HCT116 (cell line): Measurements from ENCODE around the gene RADIL.

Experiments used
- CEBPB ChIP-seq: IDR thresholded peaks from 2 replicates; pipeline ENCODE4 v1.6.1; 2012; ENCODE audit warnings: low read depth
- EZH2 ChIP-seq: fragments of 200-600 bp; sonication (generic); IDR thresholded peaks from 2 replicates; pipeline ENCODE4 v1.6.1; 2017; ENCODE audit warnings: antibody characterized with exemption, mixed run types
- JUND ChIP-seq: IDR thresholded peaks from 2 replicates; pipeline ENCODE4 v1.6.1; 2012
- POLR2A ChIP-seq: IDR thresholded peaks from 2 replicates; pipeline ENCODE4 v1.7.0; 2011; ENCODE audit warnings: borderline replicate concordance; ENCODE audit not compliant: insufficient read depth, insufficient read length; ENCODE audit errors: extremely low read depth
- POLR2AphosphoS5 ChIP-seq: IDR thresholded peaks from 2 replicates; pipeline ENCODE4 v1.6.1; 2011; ENCODE audit warnings: mild to moderate bottlenecking, low read depth, low read length, moderate library complexity
- TCF7L2 ChIP-seq: IDR thresholded peaks from 2 replicates; pipeline ENCODE4 v1.7.0; 2011; ENCODE audit warnings: borderline replicate concordance, inconsistent platforms; ENCODE audit not compliant: insufficient read depth, insufficient read length; ENCODE audit errors: extremely low read depth
- TF ChIP-seq, protein P1 (sequence below), 3 experiments: fragments of 200-600 bp in 1 of 3; sonication (generic) in 1 of 3; IDR thresholded peaks in 2 of 3; conservative IDR thresholded peaks in 1 of 3; 2 replicates each; pipeline ENCODE4 v1.5.1; 2012 to 2017; ENCODE audit warnings: low read depth in 2 of 3, low read length in 2 of 3, antibody characterized with exemption in 1 of 3, borderline replicate concordance in 1 of 3, control low read depth in 1 of 3, mild to moderate bottlenecking in 1 of 3, mixed read lengths in 1 of 3, mixed run types in 1 of 3, moderate library complexity in 1 of 3; ENCODE audit not compliant: insufficient read depth in 1 of 3
- TF ChIP-seq, protein P2 (sequence below): IDR thresholded peaks from 2 replicates; pipeline ENCODE4 v1.6.1; 2012; ENCODE audit warnings: low read depth
- TF ChIP-seq, protein P3 (sequence below): IDR thresholded peaks from 2 replicates; pipeline ENCODE4 v1.6.1; 2012

DNA sequence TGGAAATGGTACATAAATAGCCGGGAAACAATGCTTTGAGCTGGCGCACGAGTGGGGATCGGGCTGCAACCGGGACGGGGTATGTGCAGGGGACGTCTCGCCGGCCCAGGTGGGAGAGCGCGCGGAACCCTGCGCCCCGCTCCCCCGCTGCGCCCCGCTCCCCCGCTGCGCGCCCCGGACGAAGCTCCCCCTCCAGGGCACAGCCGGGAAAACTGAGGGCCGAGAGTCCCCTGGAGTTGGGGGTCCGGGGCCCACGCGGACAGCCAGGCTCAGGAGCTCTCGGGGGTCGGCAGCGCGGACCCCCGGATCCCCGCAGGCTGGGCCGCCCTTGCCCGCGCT lies 514 bp downstream of the RADIL start:
- TF ChIP-seq CEBPB (no peak), POLR2AphosphoS5 (no peak), EZH2 (no peak), POLR2A (no peak), JUND (no peak), TCF7L2 (no peak)
- TF ChIP-seq, protein P1, sequence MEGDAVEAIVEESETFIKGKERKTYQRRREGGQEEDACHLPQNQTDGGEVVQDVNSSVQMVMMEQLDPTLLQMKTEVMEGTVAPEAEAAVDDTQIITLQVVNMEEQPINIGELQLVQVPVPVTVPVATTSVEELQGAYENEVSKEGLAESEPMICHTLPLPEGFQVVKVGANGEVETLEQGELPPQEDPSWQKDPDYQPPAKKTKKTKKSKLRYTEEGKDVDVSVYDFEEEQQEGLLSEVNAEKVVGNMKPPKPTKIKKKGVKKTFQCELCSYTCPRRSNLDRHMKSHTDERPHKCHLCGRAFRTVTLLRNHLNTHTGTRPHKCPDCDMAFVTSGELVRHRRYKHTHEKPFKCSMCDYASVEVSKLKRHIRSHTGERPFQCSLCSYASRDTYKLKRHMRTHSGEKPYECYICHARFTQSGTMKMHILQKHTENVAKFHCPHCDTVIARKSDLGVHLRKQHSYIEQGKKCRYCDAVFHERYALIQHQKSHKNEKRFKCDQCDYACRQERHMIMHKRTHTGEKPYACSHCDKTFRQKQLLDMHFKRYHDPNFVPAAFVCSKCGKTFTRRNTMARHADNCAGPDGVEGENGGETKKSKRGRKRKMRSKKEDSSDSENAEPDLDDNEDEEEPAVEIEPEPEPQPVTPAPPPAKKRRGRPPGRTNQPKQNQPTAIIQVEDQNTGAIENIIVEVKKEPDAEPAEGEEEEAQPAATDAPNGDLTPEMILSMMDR (IDR thresholded peaks at IDR 0.05 in 2 of 3, conservative IDR thresholded peaks at IDR 0.05 in 1 of 3; ENCODE audit: borderline replicate concordance in 1 of 3, insufficient read depth in 1 of 3, low read depth in 2 of 3, low read length in 2 of 3), result no peak
- TF ChIP-seq, protein P2, sequence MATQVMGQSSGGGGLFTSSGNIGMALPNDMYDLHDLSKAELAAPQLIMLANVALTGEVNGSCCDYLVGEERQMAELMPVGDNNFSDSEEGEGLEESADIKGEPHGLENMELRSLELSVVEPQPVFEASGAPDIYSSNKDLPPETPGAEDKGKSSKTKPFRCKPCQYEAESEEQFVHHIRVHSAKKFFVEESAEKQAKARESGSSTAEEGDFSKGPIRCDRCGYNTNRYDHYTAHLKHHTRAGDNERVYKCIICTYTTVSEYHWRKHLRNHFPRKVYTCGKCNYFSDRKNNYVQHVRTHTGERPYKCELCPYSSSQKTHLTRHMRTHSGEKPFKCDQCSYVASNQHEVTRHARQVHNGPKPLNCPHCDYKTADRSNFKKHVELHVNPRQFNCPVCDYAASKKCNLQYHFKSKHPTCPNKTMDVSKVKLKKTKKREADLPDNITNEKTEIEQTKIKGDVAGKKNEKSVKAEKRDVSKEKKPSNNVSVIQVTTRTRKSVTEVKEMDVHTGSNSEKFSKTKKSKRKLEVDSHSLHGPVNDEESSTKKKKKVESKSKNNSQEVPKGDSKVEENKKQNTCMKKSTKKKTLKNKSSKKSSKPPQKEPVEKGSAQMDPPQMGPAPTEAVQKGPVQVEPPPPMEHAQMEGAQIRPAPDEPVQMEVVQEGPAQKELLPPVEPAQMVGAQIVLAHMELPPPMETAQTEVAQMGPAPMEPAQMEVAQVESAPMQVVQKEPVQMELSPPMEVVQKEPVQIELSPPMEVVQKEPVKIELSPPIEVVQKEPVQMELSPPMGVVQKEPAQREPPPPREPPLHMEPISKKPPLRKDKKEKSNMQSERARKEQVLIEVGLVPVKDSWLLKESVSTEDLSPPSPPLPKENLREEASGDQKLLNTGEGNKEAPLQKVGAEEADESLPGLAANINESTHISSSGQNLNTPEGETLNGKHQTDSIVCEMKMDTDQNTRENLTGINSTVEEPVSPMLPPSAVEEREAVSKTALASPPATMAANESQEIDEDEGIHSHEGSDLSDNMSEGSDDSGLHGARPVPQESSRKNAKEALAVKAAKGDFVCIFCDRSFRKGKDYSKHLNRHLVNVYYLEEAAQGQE, result no peak
- TF ChIP-seq, protein P3, sequence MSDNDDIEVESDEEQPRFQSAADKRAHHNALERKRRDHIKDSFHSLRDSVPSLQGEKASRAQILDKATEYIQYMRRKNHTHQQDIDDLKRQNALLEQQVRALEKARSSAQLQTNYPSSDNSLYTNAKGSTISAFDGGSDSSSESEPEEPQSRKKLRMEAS, result no peak
